H9 (cell line): ENCODE data around the gene KRTAP12-1. TPM values are rescaled to one million over a fixed set of nuclear protein-coding genes. Genes with fewer than 3 reads are reported as not detected.

Experiments used
- DNase-seq: peaks from one replicate; pipeline ENCODE4 v3.0.0-alpha.2; 2017
- H2AFZ ChIP-seq: one replicate; pipeline ENCODE4 v1.6.1; 2013; ENCODE audit warnings: mild to moderate bottlenecking, low read length, control low read depth, moderate library complexity
- H2AK5ac ChIP-seq: 2 replicates; pipeline ENCODE4 v1.6.1; 2013; ENCODE audit warnings: low read length, control low read depth, mixed read lengths; ENCODE audit not compliant: insufficient read length
- H2BK120ac ChIP-seq: one replicate; pipeline ENCODE4 v1.6.1; 2013; ENCODE audit warnings: low read depth, mild to moderate bottlenecking, low read length, control low read depth, inconsistent platforms; ENCODE audit not compliant: poor library complexity, severe bottlenecking
- H2BK12ac ChIP-seq: 2 replicates; pipeline ENCODE4 v1.6.1; 2013; ENCODE audit warnings: low read length, control low read depth, mixed read lengths, low read depth; ENCODE audit not compliant: insufficient read length
- H2BK15ac ChIP-seq: 2 replicates; pipeline ENCODE4 v1.6.1; 2013; ENCODE audit warnings: low read depth, low read length, control low read depth
- H2BK20ac ChIP-seq: one replicate; pipeline ENCODE4 v1.6.1; 2013; ENCODE audit warnings: low read depth, mild to moderate bottlenecking, low read length, control low read depth, inconsistent platforms; ENCODE audit not compliant: poor library complexity, severe bottlenecking
- H2BK5ac ChIP-seq: 2 replicates; pipeline ENCODE4 v1.6.1; 2013; ENCODE audit warnings: low read length, control low read depth, mixed read lengths; ENCODE audit not compliant: insufficient read length
- H3K14ac ChIP-seq: 2 replicates; pipeline ENCODE4 v1.6.1; 2013; ENCODE audit warnings: low read length, control low read depth; ENCODE audit not compliant: insufficient read depth
- H3K18ac ChIP-seq: 2 replicates; pipeline ENCODE4 v1.6.1; 2013; ENCODE audit warnings: low read depth, mild to moderate bottlenecking, mixed read lengths, low read length, control low read depth; ENCODE audit not compliant: insufficient read length
- H3K23ac ChIP-seq: 2 replicates; pipeline ENCODE4 v1.6.1; 2013; ENCODE audit warnings: low read length, control low read depth, mixed read lengths, low read depth; ENCODE audit not compliant: insufficient read length
- H3K23me2 ChIP-seq: 2 replicates; pipeline ENCODE4 v1.6.1; 2013; ENCODE audit warnings: low read depth, mild to moderate bottlenecking, mixed read lengths, low read length, control low read depth; ENCODE audit not compliant: insufficient read length, poor library complexity, severe bottlenecking
- H3K27ac ChIP-seq: 2 replicates; pipeline ENCODE4 v1.5.1; 2013; ENCODE audit warnings: low read length, control low read depth, mixed read lengths, low read depth; ENCODE audit not compliant: insufficient read length
- H3K27me3 ChIP-seq: 2 replicates; pipeline ENCODE4 v1.6.1; 2013; ENCODE audit warnings: low read length, control low read depth, inconsistent platforms; ENCODE audit not compliant: insufficient read depth
- H3K4ac ChIP-seq: 2 replicates; pipeline ENCODE4 v1.6.1; 2013; ENCODE audit warnings: low read depth, mild to moderate bottlenecking, control low read depth, inconsistent platforms, low read length, moderate library complexity
- H3K4me1 ChIP-seq: 2 replicates; pipeline ENCODE4 v1.6.1; 2013; ENCODE audit warnings: low read length, control low read depth, inconsistent platforms; ENCODE audit not compliant: insufficient read depth
- H3K4me2 ChIP-seq: 2 replicates; pipeline ENCODE4 v1.6.1; 2013; ENCODE audit warnings: low read length, control low read depth, mixed read lengths; ENCODE audit not compliant: insufficient read length, insufficient read depth
- H3K56ac ChIP-seq: 2 replicates; pipeline ENCODE4 v1.6.1; 2013; ENCODE audit warnings: low read depth, mild to moderate bottlenecking, mixed read lengths, low read length, control low read depth; ENCODE audit not compliant: insufficient read length
- H3K79me1 ChIP-seq: 2 replicates; pipeline ENCODE4 v1.6.1; 2013; ENCODE audit warnings: low read depth, mild to moderate bottlenecking, moderate library complexity, low read length, control low read depth, inconsistent platforms; ENCODE audit not compliant: insufficient read depth, poor library complexity, severe bottlenecking
- H3K79me2 ChIP-seq: 2 replicates; pipeline ENCODE4 v1.6.1; 2013; ENCODE audit warnings: low read length, control low read depth, inconsistent platforms; ENCODE audit not compliant: insufficient read depth
- H3K9ac ChIP-seq: 2 replicates; pipeline ENCODE4 v1.6.1; 2013; ENCODE audit warnings: low read length, control low read depth, mixed read lengths; ENCODE audit not compliant: insufficient read length; ENCODE audit errors: extremely low read depth
- H3K9me3 ChIP-seq: one replicate; pipeline ENCODE4 v1.6.1; 2013; ENCODE audit warnings: low read depth, low read length, inconsistent platforms; ENCODE audit not compliant: control insufficient read depth
- H3T11ph ChIP-seq: one replicate; pipeline ENCODE4 v1.6.1; 2013; ENCODE audit warnings: mild to moderate bottlenecking, low read length, control low read depth, inconsistent platforms
- H4K20me1 ChIP-seq: one replicate; pipeline ENCODE4 v1.6.1; 2013; ENCODE audit not compliant: control insufficient read depth, insufficient read length, insufficient read depth
- H4K5ac ChIP-seq: 2 replicates; pipeline ENCODE4 v1.6.1; 2013; ENCODE audit warnings: low read depth, mild to moderate bottlenecking, mixed read lengths, low read length, control low read depth; ENCODE audit not compliant: insufficient read length
- H4K8ac ChIP-seq: replicated peaks from 2 replicates; pipeline ENCODE4 v1.6.1; 2013; ENCODE audit warnings: low read length, control low read depth, mixed read lengths, low read depth; ENCODE audit not compliant: insufficient read length
- H4K91ac ChIP-seq: 2 replicates; pipeline ENCODE4 v1.6.1; 2013; ENCODE audit warnings: low read depth, mild to moderate bottlenecking, moderate library complexity, mixed read lengths, low read length, control low read depth; ENCODE audit not compliant: insufficient read length
- H3K27ac Mint-ChIP-seq, 3 experiments: 2 replicates in 2 of 3; 3 replicates in 1 of 3; pipeline ENCODE4 v1.8.0; 2020 to 2021; ENCODE audit warnings: mixed read lengths in 3 of 3, mild to moderate bottlenecking in 1 of 3, moderate library complexity in 1 of 3
- H3K27me3 Mint-ChIP-seq: 2 replicates; pipeline ENCODE4 v1.8.0; 2021; ENCODE audit warnings: low read depth, mild to moderate bottlenecking, moderate library complexity, mixed read lengths
- H3K36me3 Mint-ChIP-seq, 3 experiments: 2 replicates in 2 of 3; 3 replicates in 1 of 3; pipeline ENCODE4 v1.8.0; 2020 to 2021; ENCODE audit warnings: low read depth in 3 of 3, mixed read lengths in 3 of 3; ENCODE audit not compliant: insufficient read depth in 1 of 3
- H3K4me1 Mint-ChIP-seq, 2 experiments: 2 replicates each; pipeline ENCODE4 v1.8.0; 2020; ENCODE audit warnings: mixed read lengths in 2 of 2
- H3K4me3 Mint-ChIP-seq, 2 experiments: 2 replicates in 1 of 2; 3 replicates in 1 of 2; pipeline ENCODE4 v1.8.0; 2020 to 2021; ENCODE audit warnings: mild to moderate bottlenecking in 2 of 2, mixed read lengths in 2 of 2, moderate library complexity in 1 of 2
- H3K9me3 Mint-ChIP-seq, 2 experiments: 2 replicates in 1 of 2; 3 replicates in 1 of 2; pipeline ENCODE4 v1.8.0; 2020; ENCODE audit warnings: mild to moderate bottlenecking in 2 of 2, mixed read lengths in 2 of 2, moderate library complexity in 1 of 2
- WGBS: extraction: QIAGEN DNeasy Blood & Tissue Kit; methylation state at CpG from one replicate; pipeline ENCODE4 v1.1.7; 2013; ENCODE audit warnings: missing lambda C conversion rate, low lambda C conversion rate, mixed read lengths; ENCODE audit not compliant: insufficient read length; ENCODE audit errors: extremely low coverage; 5-methylcytosine and 5-hydroxymethylcytosine counted together
- total RNA-seq: library from RNA; stranded (reverse); gene quantifications from 2 replicates; pipeline ENCODE4 v1.2.1, GENCODE V29; 2021
- TF ChIP-seq, protein P1 (sequence below): fragments of 200-600 bp; sonication (generic); conservative IDR thresholded peaks from 3 replicates; pipeline ENCODE4 v1.8.0; 2021; ENCODE audit warnings: antibody characterized with exemption, mild to moderate bottlenecking

KRTAP12-1 gene
- total RNA-seq, 1 experiment from 2014 or later: not detected

DNA sequence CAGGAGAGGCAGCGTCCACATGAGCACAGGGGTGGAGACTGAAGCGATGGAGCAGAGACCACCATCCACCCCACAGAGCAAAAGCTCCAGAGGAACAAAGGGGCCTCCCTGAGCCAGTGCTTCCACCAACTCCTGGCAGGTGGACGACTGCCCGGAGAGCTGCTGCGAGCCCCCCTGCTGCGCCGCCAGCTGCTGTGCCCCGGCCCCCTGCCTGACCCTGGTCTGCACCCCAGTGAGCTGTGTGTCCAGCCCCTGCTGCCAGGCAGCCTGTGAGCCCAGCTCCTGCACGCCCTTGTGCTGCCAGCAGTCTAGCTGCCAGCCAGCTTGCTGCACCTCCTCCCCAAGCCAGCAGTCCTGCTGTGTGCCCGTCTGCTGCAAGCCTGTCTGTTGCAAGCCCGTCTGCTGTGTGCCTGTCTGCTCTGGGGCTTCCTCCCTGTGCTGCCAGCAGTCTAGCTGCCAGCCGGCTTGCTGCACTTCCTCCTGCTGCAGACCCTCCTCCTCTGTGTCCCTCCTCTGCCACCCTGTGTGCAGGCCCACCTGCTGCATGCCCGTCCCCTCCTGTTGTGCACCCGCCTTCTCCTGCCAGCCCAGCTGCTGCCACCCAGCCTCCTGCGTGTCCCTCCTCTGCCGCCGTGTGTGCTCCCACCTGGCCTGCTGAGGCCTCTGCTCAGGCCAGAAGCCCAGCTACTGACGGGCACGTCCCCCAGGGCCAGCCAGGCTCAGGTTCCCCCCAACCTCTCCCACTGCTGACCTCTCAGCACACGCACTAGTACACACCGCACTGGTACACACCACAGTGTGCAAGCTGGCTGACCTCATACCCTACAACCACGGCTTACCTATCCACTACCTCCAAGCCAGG, 20.4 kb upstream of the KRTAP12-1 start:
- Histone ChIP-seq H2AFZ (no peak overlapping the region), H3K23ac (no peak overlapping the region), H2BK20ac (no peak overlapping the region), H2BK15ac (no peak overlapping the region), H3K79me2 (no peaks in the 10 kb centered on the region), H3K18ac (peak overlapping the region; percentile 22), H4K5ac (no peak overlapping the region), H2BK5ac (no peak overlapping the region), H4K91ac (no peak overlapping the region), H3K9ac (no peak overlapping the region), H3K56ac (no peak overlapping the region), H4K8ac (no peak overlapping the region), H4K20me1 (no peaks in the 10 kb centered on the region), H3K9me3 (no peaks in the 10 kb centered on the region), H3K79me1 (no peaks in the 10 kb centered on the region), H3K23me2 (peaks cover 9% of the 10 kb centered on the region), H3K27me3 (peaks cover 11% of the 10 kb centered on the region; the same call in 1 of the 2 replicates), H3K27ac (no peak overlapping the region), H3K4ac (no peak overlapping the region), H2BK120ac (no peak overlapping the region), H3K4me2 (no peak overlapping the region), H3K14ac (peak overlapping the region; percentile 32; the same call in 1 of the 2 replicates), H2AK5ac (no peak overlapping the region), H3K4me1 (peaks cover 11% of the 10 kb centered on the region; the same call in 1 of the 2 replicates), H3T11ph (no peak overlapping the region), H2BK12ac (no peak overlapping the region)
- Mint-ChIP-seq H3K4me1 (peaks cover 73 to 77% of the 10 kb centered on the region in 2 experiments), H3K9me3 (no peaks in the 10 kb centered on the region; a peak in 1 of 5 replicates), H3K27ac (peak overlapping the region in 2 of 3 experiments; percentile 86 to 91; a peak in 4 of 7 replicates), H3K36me3 (no peaks in the 10 kb centered on the region), H3K4me3 (peak overlapping the region in 1 of 2 experiments; percentile 42; a peak in 2 of 5 replicates), H3K27me3 (peaks cover 31% of the 10 kb centered on the region)
- no peak for DNase-seq
- no CpG with 5 or more reads among the region's 22 CpGs for WGBS
- TF ChIP-seq, protein P1, sequence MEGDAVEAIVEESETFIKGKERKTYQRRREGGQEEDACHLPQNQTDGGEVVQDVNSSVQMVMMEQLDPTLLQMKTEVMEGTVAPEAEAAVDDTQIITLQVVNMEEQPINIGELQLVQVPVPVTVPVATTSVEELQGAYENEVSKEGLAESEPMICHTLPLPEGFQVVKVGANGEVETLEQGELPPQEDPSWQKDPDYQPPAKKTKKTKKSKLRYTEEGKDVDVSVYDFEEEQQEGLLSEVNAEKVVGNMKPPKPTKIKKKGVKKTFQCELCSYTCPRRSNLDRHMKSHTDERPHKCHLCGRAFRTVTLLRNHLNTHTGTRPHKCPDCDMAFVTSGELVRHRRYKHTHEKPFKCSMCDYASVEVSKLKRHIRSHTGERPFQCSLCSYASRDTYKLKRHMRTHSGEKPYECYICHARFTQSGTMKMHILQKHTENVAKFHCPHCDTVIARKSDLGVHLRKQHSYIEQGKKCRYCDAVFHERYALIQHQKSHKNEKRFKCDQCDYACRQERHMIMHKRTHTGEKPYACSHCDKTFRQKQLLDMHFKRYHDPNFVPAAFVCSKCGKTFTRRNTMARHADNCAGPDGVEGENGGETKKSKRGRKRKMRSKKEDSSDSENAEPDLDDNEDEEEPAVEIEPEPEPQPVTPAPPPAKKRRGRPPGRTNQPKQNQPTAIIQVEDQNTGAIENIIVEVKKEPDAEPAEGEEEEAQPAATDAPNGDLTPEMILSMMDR: no peak
